ENCODE results near the gene ELP6.

DNA sequence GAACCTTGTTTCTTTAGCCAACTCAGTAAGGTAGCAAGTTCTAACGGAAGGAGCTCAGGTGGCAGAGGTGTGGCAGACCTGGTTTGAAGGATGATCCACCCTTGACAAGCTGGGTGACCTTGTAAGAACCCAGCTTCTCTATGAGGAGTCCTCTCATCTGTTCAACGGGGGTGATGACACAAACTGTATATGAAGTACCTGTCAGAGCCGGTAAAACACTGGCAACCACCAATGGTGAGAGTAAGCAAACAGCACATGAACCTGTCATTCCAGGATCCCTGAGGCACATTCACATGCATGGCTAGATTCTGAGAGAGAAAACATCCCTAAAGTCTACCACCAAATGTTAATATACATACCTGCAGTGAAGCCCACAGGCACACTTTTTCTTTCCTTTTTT is 40.1 kb downstream of the ELP6 start:
- TF ChIP-seq POLR2AphosphoS5 (IDR thresholded peaks at IDR 0.05; ENCODE audit: insufficient read depth in 1 of 2, low read depth in 1 of 2) (peak in 1 of 2 donors; percentile 66), CTCF (IDR thresholded peaks at IDR 0.05) (no peak), POLR2A (IDR thresholded peaks at IDR 0.05) (no peak)
